NCI-H2029 treated with DMSO at 0.1 percent for 48 hours (cell line): ENCODE data around the gene MINDY4.
"Not testable (repeated sequence)": the region's sequence is repeated elsewhere in the genome, so short reads cannot be mapped to it uniquely, and the experiment has no call there.

Experiments used
- DNase-seq: peaks from one replicate; lab custom pipeline; 2025; lab: John Stamatoyannopoulos, UW

MINDY4 gene

GRCh38 chr7:30804078-30804661, 33.0 kb downstream of the MINDY4 start:
- DNase-seq = no peak

DNA sequence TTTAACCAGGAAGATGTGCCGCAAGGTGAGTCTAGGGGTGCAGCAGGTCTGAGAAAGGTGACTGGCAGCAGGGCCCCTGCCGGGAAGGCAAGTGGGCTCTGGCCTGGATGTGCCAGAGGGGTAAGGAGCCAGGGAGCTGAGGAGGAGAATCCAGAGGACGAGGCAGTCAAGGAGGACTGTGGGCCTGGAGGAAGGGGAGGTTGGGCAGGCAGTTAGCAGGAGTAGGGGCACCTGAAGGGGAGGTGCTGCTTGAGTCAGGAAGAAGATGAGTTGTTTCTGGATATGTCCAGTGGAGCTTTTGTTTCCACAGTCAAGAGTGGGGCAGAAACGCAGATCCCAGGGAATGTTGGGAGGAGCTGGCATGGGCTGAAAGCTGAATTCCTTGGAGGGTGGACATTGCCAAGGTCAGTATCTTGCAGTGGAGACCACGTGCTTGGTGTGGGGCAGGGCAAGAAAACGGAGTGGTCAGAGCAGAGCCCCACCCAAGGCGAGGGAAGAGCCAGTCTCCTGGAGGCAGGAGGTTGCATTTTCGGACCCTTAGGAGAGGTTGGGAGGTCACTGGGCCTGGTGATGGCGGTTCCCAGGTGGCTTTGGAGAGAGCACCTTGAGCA, 34.0 kb downstream of the MINDY4 start:
- no peak for DNase-seq

GRCh38 chr7:30805931-30806330, 34.7 kb downstream of the MINDY4 start:
- DNase-seq = no peak

GRCh38 chr7:30807477-30807876, 36.3 kb downstream of the MINDY4 start:
- not testable (repeated sequence) for DNase-seq

- DNase-seq = not testable (repeated sequence)
These were observed 36.7 kb downstream of the MINDY4 start for GRCh38 chr7:30807941-30808340.

DNA sequence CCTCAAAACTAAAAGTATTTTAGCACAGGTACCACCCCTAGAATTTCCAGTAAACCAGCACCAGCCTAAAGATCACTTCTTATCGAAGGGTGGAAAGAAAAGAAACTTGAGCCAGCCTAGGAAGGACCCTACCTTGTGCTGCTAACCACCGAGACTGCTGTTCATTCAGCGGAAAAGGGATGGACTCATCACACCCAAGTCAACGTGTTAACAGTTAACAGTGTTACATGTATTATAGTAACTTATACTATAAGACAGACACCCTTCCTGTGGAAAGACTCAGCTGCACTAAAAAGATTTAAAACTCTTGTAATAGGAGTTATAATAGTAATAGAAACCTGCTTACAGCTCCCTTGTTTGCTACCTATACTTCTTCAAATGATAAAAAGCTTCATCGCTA, 39.8 kb downstream of the MINDY4 start:
- DNase-seq = no peak

GRCh38 chr7:30812676-30813075, 41.5 kb downstream of the MINDY4 start:
- no peak for DNase-seq

GRCh38 chr7:30813466-30813865, 42.2 kb downstream of the MINDY4 start:
- DNase-seq = no peak

DNA sequence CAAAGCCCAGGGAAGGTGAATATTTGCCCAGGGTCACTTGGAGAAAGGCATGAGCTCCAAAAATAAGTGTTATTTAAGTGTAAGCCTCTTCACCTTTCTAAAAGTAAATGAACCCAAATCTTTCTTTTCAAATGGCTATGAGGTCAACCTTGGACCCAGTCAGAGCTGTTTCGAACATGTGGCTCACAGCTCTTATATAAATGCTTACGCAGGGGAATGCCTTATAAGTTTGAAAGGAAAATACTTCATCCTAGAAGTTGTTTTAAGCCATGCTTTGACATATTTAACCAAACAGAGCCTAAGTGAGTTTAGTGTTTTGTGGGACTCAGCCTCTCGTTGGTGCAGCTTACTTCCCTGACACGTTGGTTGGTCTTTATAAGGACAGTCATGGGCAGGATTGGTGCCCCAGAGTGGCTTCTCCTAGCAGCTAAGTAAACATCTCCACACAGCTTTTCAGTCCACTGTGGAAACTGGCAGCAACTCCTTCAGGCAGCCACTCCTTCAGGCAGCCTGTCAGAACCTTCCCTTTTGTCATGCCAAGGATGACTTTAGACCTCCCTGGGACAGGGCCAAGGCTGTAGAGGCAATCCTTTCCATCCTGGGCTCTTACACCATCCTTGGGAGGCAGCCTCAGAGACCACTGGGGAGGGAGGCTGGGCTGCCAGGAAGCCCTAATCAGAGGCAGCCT, 43.6 kb downstream of the MINDY4 start:
- peak; percentile 64 for DNase-seq

DNA sequence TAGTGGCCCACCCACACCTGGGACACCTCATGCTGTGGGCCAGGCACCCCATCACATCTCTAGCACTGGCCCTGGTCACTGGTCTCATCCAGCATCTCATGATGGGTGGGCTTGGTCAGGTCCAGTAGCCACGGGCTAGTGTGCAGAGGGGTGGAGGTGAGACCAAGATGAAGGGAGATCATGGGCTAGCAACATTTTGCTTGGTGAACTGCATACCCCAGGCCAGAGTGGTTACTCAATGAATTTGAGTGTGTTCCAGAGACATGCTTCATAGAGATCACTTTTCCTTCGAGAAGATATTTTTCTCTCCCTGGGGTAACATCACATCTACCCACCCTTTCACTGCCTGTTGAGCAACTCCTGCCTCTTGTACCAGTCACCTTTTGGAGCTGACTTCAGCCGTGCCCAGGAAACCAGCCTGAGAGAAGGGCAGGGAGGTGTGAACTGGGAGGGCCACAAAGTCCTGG, 44.2 kb downstream of the MINDY4 start:
- no peak for DNase-seq

- DNase-seq = no peak
These were observed 44.9 kb downstream of the MINDY4 start for GRCh38 chr7:30815951-30816644.

DNA sequence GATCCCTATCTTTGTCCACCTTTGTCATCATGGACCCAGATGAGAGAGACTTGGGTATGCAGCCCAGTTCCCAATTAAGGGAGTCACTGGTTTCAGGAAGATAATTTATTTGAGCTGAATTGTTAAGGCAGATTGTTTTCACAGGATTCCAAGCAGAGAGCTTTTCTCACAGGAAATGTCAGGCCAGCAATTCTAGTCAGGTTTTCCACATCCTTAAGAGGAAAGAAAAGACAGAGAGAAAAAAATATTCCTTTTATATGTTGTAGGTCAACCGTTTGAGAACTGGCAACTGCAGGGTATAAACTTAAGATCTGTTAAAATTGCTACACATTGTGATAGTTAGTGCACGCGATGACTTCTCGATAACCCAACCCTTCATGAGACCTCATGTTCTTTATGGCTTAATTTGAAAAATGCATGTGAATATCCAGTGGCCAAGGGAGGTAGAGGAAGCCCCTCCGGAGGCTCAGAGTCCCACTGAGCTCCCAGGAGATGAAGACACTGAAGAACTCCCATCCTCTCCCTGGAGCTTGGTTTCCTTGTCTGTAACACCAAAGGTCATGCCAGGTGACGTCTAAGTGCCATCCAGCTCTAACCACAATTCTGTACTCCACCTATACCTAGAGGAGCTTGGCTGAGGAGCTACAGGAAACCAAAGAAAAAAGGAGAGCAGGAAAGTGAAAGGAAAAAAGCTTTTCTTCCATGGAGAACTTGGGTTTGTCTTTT, 45.6 kb downstream of the MINDY4 start:
- no peak for DNase-seq

- DNase-seq = no peak
These were observed 46.2 kb downstream of the MINDY4 start for GRCh38 chr7:30817371-30817767.

GRCh38 chr7:30824821-30825720, 53.9 kb downstream of the MINDY4 start:
- DNase-seq = no peak

- no peak for DNase-seq
These were observed 55.0 kb downstream of the MINDY4 start for GRCh38 chr7:30826181-30826580.

- DNase-seq = no peak
These were observed 57.4 kb downstream of the MINDY4 start for GRCh38 chr7:30828591-30828990.

DNA sequence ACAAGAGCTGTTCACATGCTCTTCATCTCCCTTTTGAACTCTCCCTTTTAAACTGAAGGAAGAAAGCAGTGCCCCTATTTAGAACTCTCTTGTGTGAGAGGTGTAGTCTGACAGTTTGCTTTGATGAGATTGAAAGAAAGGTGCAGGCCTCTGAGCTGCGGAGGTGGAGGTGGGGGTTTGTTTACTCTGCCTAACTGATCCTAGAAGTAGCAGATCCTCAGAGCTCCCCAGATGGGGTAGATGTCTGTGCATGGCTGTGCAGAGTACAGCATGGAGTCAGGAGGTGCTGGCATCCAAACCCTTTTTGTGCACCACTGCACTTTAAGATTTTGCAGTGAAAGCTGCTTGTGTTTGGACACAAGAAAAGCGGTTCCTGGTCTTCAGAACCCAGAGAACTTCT, 58.3 kb downstream of the MINDY4 start:
- no peak for DNase-seq

DNA sequence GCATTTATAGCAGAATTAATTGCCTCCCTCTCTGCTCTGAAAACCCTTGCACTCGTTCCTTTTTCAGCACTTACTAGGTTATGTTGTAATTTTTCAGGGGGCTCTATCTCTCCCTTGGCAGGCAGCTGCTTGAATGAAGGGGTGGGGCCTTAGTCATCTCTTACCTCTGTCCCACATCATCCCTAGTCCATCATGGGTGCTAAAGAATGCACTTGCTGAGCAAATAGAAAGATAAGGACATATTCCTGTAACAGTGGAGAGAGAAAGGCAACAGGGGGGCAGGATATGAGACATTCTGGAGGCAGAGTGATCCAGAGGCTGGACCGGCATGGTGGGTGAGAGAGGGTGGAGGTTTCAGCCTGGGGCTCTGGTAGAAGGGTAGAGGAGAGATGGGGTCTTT, 60.0 kb downstream of the MINDY4 start:
- no peak for DNase-seq

GRCh38 chr7:30831936-30832335, 60.7 kb downstream of the MINDY4 start:
- DNase-seq = no peak

DNA sequence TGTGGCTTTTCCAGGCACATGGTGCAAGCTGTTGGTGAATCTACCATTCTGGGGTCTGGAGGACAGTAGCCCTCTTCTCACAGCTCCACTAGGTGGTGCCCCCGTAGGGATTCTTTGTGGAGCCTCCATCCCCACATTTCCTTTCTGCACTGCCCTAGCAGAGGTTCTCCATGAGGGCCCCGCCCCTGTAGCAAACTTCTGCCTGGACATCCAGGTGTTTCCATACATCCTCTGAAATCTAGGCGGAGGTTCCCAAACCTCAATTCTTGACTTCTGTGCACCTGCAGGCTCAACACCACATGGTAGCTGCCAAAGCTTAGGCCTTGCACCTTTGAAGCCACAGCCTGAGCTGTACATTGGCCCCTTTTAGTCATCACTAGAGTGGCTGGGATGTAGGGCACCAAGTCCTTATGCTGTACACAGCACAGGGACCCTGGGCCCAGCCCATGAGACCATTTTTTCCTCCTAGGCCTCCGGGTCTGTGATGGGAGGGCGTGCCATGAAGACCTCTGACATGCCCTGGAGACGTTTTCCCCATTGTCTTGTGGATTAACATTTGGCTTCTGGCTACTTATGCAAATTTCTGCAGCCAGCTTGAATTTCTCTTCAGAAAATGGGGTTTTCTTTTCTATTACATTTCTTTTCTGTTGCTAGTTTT, 62.9 kb downstream of the MINDY4 start:
- DNase-seq = not testable (repeated sequence)
